HuH-7.5 (cell line): ENCODE measurements around the gene DNAJB11.
"Not testable (repeated sequence)": the region's sequence is repeated elsewhere in the genome, so short reads cannot be mapped to it uniquely, and the experiment has no call there.

ENCODE experiments used
- DNase-seq: peaks from one replicate; pipeline ENCODE4 v3.0.0; 2011; ENCODE audit warnings: low spot score

The DNAJB11 gene

GRCh38 chr3:186552408-186553031, 18.0 kb upstream of the DNAJB11 start:
- DNase-seq, result no peak

- DNase-seq, result no peak
These were observed 5.9 kb upstream of the DNAJB11 start for GRCh38 chr3:186564586-186564985.

GRCh38 chr3:186566772-186567071, 3.8 kb upstream of the DNAJB11 start:
- no peak for DNase-seq

GRCh38 chr3:186567072-186567921, 3.2 kb upstream of the DNAJB11 start, which contains the start of gene TBCCD1:
TSS of gene TBCCD1 (minus strand) at chr3:186567339. CDS start at chr3:186564329, 3,010 bp downstream.
- peak; percentile 66 for DNase-seq

- DNase-seq, result not testable (repeated sequence)
These were observed 1.2 kb upstream of the DNAJB11 start for GRCh38 chr3:186569361-186569760.

GRCh38 chr3:186569779-186570095, 783 bp upstream of the DNAJB11 start:
- no peak for DNase-seq

- DNase-seq, result no peak
These were observed 572 bp downstream of the DNAJB11 start for GRCh38 chr3:186570941-186571643.

- DNase-seq, result no peak
These were observed 1.1 kb downstream of the DNAJB11 start for GRCh38 chr3:186571644-186572013.

GRCh38 chr3:186577521-186577920, 7.0 kb downstream of the DNAJB11 start:
- no peak for DNase-seq

GRCh38 chr3:186580785-186581184, 10.3 kb downstream of the DNAJB11 start:
- DNase-seq, result no peak

- no peak for DNase-seq
These were observed 12.0 kb downstream of the DNAJB11 start for GRCh38 chr3:186582541-186582940.

GRCh38 chr3:186583831-186584230, 13.3 kb downstream of the DNAJB11 start:
- DNase-seq, result no peak

GRCh38 chr3:186586245-186586644, 15.7 kb downstream of the DNAJB11 start:
- not testable (repeated sequence) for DNase-seq

- DNase-seq, result no peak
These were observed 16.7 kb downstream of the DNAJB11 start for GRCh38 chr3:186587183-186587582.

GRCh38 chr3:186588632-186589031, 18.1 kb downstream of the DNAJB11 start:
- DNase-seq, result no peak

- DNase-seq, result no peak
These were observed 18.6 kb downstream of the DNAJB11 start for GRCh38 chr3:186589121-186589520.

- no peak for DNase-seq
These were observed 19.5 kb downstream of the DNAJB11 start for GRCh38 chr3:186589856-186590579.

GRCh38 chr3:186590580-186591295, 20.2 kb downstream of the DNAJB11 start:
- DNase-seq, result no peak

- no peak for DNase-seq
These were observed 22.2 kb downstream of the DNAJB11 start for GRCh38 chr3:186592682-186593081.

- DNase-seq, result no peak
These were observed 23.3 kb downstream of the DNAJB11 start for GRCh38 chr3:186593862-186594261.

- no peak for DNase-seq
These were observed 24.1 kb downstream of the DNAJB11 start for GRCh38 chr3:186594591-186595113.
